Inferior parietal cortex (tissue), 1 donor: ENCODE data around the gene KBTBD13.
"Not testable (repeated sequence)": the region's sequence is repeated elsewhere in the genome, so short reads cannot be mapped to it uniquely, and the experiment has no call there.

Experiments used
- DNase-seq: peaks from one replicate; pipeline ENCODE4 v3.0.0-alpha.2; 2016; ENCODE audit errors: extremely low spot score

The KBTBD13 gene

GRCh38 chr15:65069179-65069578, 7.4 kb upstream of the KBTBD13 start:
- DNase-seq, result no peak

DNA sequence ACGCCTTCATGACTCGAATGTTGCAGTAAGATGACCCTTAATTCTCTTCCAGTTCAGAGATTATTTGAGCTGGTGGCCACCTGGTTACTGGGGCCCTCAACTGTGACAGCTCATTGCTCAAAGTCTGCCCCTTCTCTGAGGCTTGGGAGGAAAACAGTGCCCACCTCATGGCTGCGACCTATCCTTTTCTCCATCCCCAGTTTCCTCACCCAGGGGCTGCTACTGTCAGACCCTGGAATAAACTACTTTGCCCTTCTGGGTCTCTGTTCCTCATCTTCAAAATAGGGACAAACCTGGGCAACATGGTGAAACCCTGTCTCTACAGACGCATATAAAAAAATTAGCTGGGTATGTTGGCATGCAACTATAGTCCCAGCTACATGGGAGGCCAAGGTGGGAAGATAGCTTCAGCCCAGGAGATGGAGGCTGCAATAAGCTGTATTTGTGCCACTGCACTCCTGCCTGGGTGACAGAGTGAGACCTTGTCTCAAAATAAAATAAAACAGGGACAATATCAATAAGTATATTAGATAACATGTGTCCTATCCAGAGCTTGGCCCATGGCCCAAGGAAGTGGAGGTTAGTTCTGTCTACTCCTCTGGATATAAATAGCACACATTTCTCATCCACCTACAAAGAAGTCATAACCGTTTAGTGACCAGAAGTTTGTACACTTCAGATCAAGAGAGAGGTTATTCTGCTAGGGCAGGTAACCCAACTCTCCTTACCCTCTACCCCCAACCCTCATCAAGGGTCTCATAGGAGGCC, 6.6 kb upstream of the KBTBD13 start:
- DNase-seq, result no peak

- no peak for DNase-seq
Measured at GRCh38 chr15:65071381-65071811, 5.2 kb upstream of the KBTBD13 start.

GRCh38 chr15:65072027-65072426, 4.5 kb upstream of the KBTBD13 start:
- no peak for DNase-seq

DNA sequence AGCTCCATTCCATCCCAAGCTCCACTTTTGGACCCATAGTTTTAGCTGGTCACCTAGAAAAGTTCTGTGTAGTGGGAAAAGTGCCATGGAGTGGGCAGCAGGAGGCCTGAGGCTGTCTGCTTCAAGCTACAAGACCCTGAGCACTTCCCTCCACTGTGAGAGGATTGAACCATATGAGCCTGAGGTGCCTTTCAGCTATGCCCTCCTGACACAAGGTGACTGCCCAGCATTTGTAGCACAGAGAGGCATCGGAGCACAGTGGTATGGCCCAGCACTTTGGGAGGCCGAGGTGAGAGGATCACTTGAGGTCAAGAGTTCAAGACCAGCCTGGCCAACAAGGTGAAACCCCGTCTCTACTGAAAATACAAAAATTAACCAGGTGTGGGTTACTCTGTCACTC, 3.9 kb upstream of the KBTBD13 start:
- DNase-seq, result no peak

- DNase-seq, result not testable (repeated sequence)
Measured at GRCh38 chr15:65074946-65075345, 1.6 kb upstream of the KBTBD13 start.

DNA sequence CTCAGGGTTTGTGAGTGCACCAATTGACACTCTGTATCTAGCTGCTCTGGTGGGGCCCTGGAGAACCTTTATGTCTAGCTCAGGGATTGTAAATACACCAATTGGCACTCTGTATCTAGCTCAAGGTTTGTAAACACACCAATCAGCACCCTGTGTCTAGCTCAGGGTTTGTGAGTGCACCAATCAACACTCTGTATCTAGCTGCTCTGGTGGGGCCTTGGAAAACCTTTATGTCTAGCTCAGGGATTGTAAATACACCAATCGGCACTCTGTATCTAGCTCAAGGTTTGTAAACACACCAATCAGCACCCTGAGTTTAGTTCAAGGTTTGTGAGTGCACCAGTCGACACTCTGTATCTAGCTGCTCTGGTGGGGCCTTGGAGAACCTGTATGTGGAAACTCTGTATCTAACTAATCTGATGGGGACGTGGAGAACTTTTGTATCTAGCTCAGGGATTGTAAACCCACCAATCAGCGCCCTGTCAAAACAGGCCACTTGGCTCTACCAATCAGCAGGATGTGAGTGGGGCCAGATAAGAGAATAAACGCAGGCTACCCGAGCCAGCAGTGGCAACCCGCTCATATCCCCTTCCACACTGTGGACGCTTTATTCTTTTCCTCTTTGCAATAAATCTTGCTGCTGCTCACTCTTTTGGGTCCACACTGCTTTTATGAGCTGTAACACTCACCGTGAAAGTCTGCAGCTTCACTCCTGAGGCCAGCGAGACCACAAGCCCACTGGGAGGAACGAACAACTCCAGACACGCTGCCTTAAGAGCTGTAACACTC, 745 bp upstream of the KBTBD13 start:
- DNase-seq, result not testable (repeated sequence)

DNA sequence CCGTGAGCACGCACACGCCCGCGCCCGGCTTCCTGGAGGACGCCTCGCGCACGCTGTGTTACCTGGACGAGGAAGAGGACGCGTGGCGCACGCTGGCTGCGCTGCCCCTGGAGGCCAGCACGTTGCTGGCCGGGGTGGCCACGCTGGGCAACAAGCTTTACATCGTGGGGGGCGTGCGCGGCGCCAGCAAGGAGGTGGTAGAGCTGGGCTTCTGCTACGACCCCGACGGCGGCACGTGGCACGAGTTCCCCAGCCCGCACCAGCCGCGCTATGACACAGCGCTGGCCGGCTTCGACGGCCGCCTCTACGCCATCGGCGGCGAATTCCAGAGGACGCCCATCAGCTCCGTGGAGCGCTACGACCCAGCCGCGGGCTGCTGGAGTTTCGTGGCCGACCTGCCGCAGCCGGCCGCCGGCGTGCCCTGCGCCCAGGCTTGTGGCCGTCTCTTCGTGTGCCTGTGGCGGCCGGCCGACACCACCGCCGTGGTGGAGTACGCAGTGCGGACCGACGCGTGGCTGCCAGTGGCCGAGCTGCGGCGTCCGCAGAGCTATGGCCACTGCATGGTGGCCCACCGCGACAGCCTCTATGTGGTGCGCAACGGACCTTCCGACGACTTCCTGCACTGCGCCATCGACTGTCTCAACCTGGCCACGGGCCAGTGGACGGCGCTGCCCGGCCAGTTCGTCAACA, 890 bp downstream of the KBTBD13 start:
- no peak for DNase-seq

DNA sequence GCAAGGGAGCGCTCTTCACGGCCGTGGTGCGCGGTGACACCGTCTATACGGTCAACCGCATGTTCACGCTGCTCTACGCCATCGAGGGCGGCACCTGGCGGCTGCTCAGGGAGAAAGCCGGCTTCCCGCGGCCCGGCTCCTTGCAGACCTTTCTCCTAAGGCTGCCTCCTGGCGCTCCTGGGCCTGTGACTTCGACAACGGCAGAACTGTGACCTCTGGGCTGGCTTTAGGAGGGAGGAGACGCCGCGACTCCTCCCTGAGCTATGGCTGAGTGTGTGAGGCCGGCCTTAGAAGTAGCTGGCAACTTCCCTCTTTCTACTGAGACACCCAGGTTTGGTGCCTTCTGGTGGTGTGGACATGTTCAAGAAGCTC, 1.4 kb downstream of the KBTBD13 start:
- DNase-seq, result no peak

- DNase-seq, result no peak
Measured at GRCh38 chr15:65079580-65079979, 3.0 kb downstream of the KBTBD13 start.

DNA sequence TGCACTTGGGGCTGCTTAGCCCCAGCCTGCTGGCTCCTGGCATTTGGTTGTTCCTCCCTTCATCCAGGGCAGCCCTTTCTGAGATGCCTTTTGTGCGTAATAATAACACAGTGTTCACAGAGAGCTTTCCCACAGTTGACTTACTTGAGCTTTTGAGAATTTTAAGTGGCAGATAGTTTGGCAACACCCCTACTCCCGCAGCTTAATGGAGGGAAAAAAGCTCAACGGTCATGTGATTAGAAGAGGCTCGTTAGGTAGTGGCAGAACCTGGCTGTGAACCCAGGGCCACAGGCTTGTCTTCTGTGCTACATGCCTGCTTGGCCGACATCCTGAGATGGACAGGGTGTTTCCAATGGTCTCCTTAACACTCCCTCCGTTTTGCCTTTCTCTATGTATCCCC, 4.7 kb downstream of the KBTBD13 start:
- no peak for DNase-seq

DNA sequence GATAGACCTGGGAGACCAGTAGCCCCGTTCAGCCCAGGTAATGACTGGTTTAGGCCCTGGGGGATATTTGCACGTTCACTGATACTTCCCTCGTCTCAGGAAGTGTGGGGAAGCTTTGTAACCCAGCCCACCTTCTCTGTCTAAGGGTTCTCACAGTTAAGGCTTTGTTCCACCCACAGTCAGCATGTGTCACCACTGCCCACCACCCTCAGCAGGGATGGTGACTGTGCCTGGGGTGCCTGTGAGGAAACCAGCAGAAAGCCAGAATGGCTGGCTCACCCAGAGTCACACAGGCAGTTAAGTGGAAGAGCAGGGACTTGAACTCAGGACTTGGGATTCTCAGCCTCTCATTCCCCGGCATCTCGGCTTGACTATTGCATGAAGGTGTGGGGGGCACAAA, 5.2 kb downstream of the KBTBD13 start:
- DNase-seq, result no peak

- no peak for DNase-seq
Measured at GRCh38 chr15:65082303-65082953, 5.9 kb downstream of the KBTBD13 start.

DNA sequence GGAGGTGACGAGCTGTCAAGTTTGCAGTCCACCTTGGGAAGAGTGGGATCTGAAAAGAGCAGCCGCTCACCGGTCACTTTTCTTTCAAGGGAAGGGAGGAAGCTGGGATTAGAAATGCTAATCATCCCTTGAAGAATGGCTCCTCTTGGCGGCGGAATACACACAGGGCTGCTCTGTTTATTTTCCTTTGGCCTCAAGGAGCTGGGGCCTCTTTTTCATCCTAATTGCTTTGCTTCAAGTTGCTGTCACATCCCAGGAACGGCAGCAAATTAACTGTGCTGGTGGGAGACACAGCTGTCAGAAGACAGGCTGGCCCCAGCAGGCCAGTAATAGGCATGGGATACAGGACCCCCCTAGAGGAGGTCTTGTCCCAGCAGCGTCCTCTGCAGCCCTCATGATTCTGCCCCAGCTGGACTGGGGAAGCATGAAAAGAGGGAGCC, 6.7 kb downstream of the KBTBD13 start:
- DNase-seq, result peak; percentile 39

- DNase-seq, result no peak
Measured at GRCh38 chr15:65084500-65085206, 8.1 kb downstream of the KBTBD13 start.

DNA sequence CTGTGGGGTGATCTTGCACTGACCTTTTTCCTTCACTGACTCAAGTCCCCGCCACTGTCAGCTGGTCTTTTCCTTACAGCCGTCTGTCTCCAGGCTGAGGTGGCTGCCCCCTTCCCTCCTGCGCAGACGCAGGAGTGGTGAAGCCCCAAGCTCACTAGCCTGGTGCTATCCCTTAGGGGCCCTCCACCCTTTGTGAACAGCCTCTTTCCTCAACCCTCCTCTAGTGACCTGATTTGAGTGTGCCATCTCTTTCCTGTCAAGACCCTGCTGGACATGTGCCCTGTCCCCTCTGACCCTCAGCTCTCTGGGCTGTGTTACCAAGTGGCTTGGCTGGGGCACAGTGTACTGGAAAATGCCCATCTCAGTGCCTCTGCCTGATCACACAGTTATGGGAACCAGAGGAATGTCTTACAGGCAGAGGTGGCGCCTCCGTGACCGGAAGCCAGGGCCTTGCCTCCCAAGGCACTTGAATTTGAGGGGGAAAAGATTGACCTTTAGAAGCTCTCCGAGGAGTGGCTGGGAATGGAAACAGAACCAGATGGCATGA, 8.7 kb downstream of the KBTBD13 start:
- no peak for DNase-seq

- no peak for DNase-seq
Measured at GRCh38 chr15:65085990-65086679, 9.6 kb downstream of the KBTBD13 start.

- DNase-seq, result no peak
Measured at GRCh38 chr15:65086680-65087111, 10.2 kb downstream of the KBTBD13 start.

DNA sequence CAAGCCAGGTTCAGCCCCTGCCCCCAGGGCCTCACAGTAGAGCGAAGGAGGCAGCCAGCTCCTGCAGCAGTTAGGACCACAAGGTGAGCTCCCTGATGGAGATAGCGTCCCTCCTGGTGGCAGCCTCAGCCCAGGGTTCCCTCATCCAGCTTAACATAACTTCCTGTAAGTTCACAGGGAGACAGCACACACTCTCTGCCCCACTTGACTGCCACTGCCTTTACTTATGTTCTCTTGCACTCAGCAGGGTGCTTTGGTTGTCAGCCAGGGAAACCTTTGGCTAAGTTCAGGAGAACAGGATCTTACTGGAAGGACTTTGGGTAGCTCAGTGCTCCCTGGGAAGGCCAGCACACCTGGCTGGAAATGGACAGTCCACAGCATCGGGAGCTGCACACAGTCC, 10.9 kb downstream of the KBTBD13 start:
- DNase-seq, result no peak

DNA sequence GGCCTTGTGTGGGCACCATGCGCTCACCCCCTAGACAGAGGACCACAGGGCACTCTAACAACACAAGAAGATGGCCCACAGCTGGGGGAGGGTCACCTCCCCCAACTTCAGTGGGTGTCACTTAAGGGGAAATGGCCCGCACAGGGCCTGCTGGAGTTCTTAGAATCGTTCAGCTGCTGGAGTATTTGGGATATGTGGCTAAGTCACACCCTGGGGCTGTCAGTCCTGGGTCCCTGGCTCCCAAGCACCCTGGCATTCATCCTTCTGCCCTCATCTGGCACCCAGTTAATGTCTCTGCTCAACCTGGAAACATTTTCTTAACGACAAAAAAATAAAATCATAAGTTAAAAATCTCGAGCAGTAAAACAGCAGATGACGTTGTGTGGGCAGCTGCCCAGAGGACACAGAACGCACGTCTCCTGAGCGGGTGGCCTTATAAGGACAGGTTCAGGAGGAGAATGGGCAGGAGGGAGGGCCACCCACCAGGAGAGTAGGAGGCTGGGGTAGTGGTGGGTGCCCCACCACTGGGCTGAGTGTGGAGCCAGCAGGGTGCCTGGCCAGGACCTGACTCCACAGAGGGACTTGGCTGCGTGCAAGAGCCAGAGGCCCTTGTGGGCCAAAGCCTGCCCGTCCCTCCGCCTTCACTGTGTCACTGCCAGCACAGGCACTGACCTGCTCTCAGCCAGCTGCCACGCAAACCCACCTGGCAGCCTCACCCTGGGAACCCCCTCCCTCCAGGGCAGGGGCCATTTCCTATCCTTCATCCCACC, 11.5 kb downstream of the KBTBD13 start:
- no peak for DNase-seq
